OCI-LY1 (cell line): ENCODE data around the gene TTC1.

Source experiments
- H2AFZ ChIP-seq: fragments of 200-600 bp; sonication (generic), shearing (Covaris generic); 2 replicates; pipeline ENCODE4 v1.6.0; 2014; ENCODE audit warnings: antibody characterized with exemption, mild to moderate bottlenecking, low read length
- H3F3A ChIP-seq: fragments of 200-600 bp; sonication (generic), shearing (Covaris generic); 2 replicates; pipeline ENCODE4 v1.6.0; 2014; ENCODE audit warnings: mild to moderate bottlenecking, antibody characterized with exemption, low read length, moderate library complexity; ENCODE audit not compliant: insufficient read depth
- H3K27ac ChIP-seq: fragments of 200-600 bp; sonication (generic); 2 replicates; pipeline ENCODE4 v1.5.1; 2014; ENCODE audit warnings: low read length, mixed run types, mild to moderate bottlenecking, low read depth; ENCODE audit not compliant: poor library complexity, severe bottlenecking
- H3K27me3 ChIP-seq: fragments of 200-600 bp; sonication (generic); 2 replicates; pipeline ENCODE4 v1.6.0; 2014; ENCODE audit warnings: antibody characterized with exemption, mild to moderate bottlenecking, low read length, moderate library complexity; ENCODE audit not compliant: insufficient read depth
- H3K36me3 ChIP-seq: fragments of 200-600 bp; sonication (generic); 2 replicates; pipeline ENCODE4 v1.6.1; 2014; ENCODE audit warnings: mild to moderate bottlenecking, antibody characterized with exemption, low read length, moderate library complexity, mixed read lengths; ENCODE audit not compliant: insufficient read depth
- H3K4me1 ChIP-seq: fragments of 200-600 bp; sonication (generic); 2 replicates; pipeline ENCODE4 v1.5.1; 2014; ENCODE audit warnings: mild to moderate bottlenecking, low read length, moderate library complexity; ENCODE audit not compliant: insufficient read depth, severe bottlenecking
- H3K4me2 ChIP-seq: fragments of 200-600 bp; sonication (generic), shearing (Covaris generic); 2 replicates; pipeline ENCODE4 v1.6.1; 2014; ENCODE audit warnings: low read length
- H3K4me3 ChIP-seq: fragments of 200-600 bp; sonication (generic); 2 replicates; pipeline ENCODE4 v1.5.1; 2014; ENCODE audit warnings: low read length, low read depth, mild to moderate bottlenecking, mixed read lengths; ENCODE audit not compliant: poor library complexity, severe bottlenecking
- H3K79me2 ChIP-seq: fragments of 200-600 bp; shearing (Covaris generic); 2 replicates; pipeline ENCODE4 v1.6.1; 2016; ENCODE audit warnings: mixed run types, low read length, mixed read lengths; ENCODE audit not compliant: insufficient read depth
- H3K9ac ChIP-seq: fragments of 200-600 bp; sonication (generic), shearing (Covaris generic); 2 replicates; pipeline ENCODE4 v1.6.1; 2014; ENCODE audit warnings: mild to moderate bottlenecking, low read length, mixed read lengths
- H3K9me2 ChIP-seq: fragments of 200-600 bp; sonication (generic), shearing (Covaris generic); 2 replicates; pipeline ENCODE4 v1.6.1; 2014; ENCODE audit warnings: low read depth, mild to moderate bottlenecking, low read length, mixed read lengths
- H3K9me3 ChIP-seq: fragments of 200-600 bp; shearing (Covaris generic); 2 replicates; pipeline ENCODE4 v1.6.1; 2014; ENCODE audit warnings: low read length, mixed read lengths
- H4K20me1 ChIP-seq: fragments of 200-600 bp; sonication (generic), shearing (Covaris generic); 2 replicates; pipeline ENCODE4 v1.6.0; 2016; ENCODE audit warnings: mild to moderate bottlenecking, low read length; ENCODE audit not compliant: insufficient read depth
- CTCF ChIP-seq: fragments of 200-600 bp; sonication (generic), shearing (Covaris generic); IDR thresholded peaks from 2 replicates; pipeline ENCODE4 v1.5.1; 2017; ENCODE audit warnings: mild to moderate bottlenecking, antibody characterized with exemption, low read length, moderate library complexity, mixed read lengths
- EZH2 ChIP-seq: fragments of 200-600 bp; sonication (generic), shearing (Covaris generic); IDR thresholded peaks from 2 replicates; pipeline ENCODE4 v1.8.0; 2017; ENCODE audit warnings: borderline replicate concordance, mixed run types, mild to moderate bottlenecking, antibody characterized with exemption, low read length, moderate library complexity, mixed read lengths

The TTC1 gene

GRCh38 chr5:160020266-160020770 lies 11.4 kb downstream of the TTC1 start:
- H4K20me1 ChIP-seq = no peaks in the 10 kb centered on the region
- H3K36me3 ChIP-seq = peaks cover 21% of the 10 kb centered on the region; the same call in 1 of the 2 replicates
- H3K4me2 ChIP-seq = no peak overlapping the region

GRCh38 chr5:160020964-160021363 lies 12.0 kb downstream of the TTC1 start:
- no peak overlapping the region for H3K4me2 ChIP-seq
- H3F3A ChIP-seq = no peaks in the 10 kb centered on the region
- TF ChIP-seq EZH2 (no peak), CTCF (no peak)
- peaks cover 26% of the 10 kb centered on the region; the same call in 1 of the 2 replicates for H3K36me3 ChIP-seq
- no peaks in the 10 kb centered on the region for H4K20me1 ChIP-seq
- no peak overlapping the region for H3K27ac ChIP-seq
- no peak overlapping the region for H3K4me3 ChIP-seq
- H3K27me3 ChIP-seq = no peaks in the 10 kb centered on the region
- H3K9me3 ChIP-seq = no peaks in the 10 kb centered on the region
- no peaks in the 10 kb centered on the region for H3K79me2 ChIP-seq
- H2AFZ ChIP-seq = no peak overlapping the region
- H3K9me2 ChIP-seq = no peaks in the 10 kb centered on the region
- H3K9ac ChIP-seq = no peak overlapping the region
- peaks cover 17% of the 10 kb centered on the region for H3K4me1 ChIP-seq

More at GRCh38 chr5:160020266-160020770, 11.4 kb downstream of the TTC1 start:
- Histone ChIP-seq H3F3A (no peaks in the 10 kb centered on the region), H3K4me1 (peaks cover 17% of the 10 kb centered on the region), H3K9me2 (no peaks in the 10 kb centered on the region), H2AFZ (no peak overlapping the region), H3K4me3 (no peak overlapping the region), H3K27ac (no peak overlapping the region), H3K27me3 (no peaks in the 10 kb centered on the region), H3K79me2 (no peaks in the 10 kb centered on the region), H3K9me3 (no peaks in the 10 kb centered on the region), H3K9ac (no peak overlapping the region)
- TF ChIP-seq CTCF (no peak), EZH2 (no peak)

GRCh38 chr5:160021831-160022446 lies 13.0 kb downstream of the TTC1 start:
- Histone ChIP-seq H3K27ac (no peak overlapping the region), H2AFZ (no peak overlapping the region), H3K9me3 (no peaks in the 10 kb centered on the region), H3K4me3 (no peak overlapping the region), H3K27me3 (no peaks in the 10 kb centered on the region), H3K79me2 (no peaks in the 10 kb centered on the region), H3F3A (no peaks in the 10 kb centered on the region), H3K36me3 (peaks cover 29% of the 10 kb centered on the region; the same call in 1 of the 2 replicates), H3K4me1 (peaks cover 17% of the 10 kb centered on the region), H4K20me1 (no peaks in the 10 kb centered on the region), H3K9ac (no peak overlapping the region), H3K9me2 (no peaks in the 10 kb centered on the region), H3K4me2 (no peak overlapping the region)
- peak; percentile 69 for TF ChIP-seq CTCF
- TF ChIP-seq EZH2 = no peak
